HepG2 (cell line): ENCODE measurements around the gene CABP2. TPM values are rescaled to one million over a fixed set of nuclear protein-coding genes. Genes with fewer than 3 reads are reported as not detected.

Experiments
- FOSL2 ChIP-seq: sonication (generic); formaldehyde crosslinking; IDR thresholded peaks from 2 replicates; pipeline ENCODE4 v1.4.0; 2020; ENCODE audit warnings: missing genetic modification reagents
- JUN ChIP-seq: sonication (generic); formaldehyde crosslinking; IDR thresholded peaks from 2 replicates; pipeline ENCODE4 v1.4.0; 2020; ENCODE audit warnings: mild to moderate bottlenecking, missing genetic modification reagents
- JUND ChIP-seq: sonication (generic); formaldehyde crosslinking; IDR thresholded peaks from 2 replicates; pipeline ENCODE4 v1.8.0; 2022; ENCODE audit warnings: mild to moderate bottlenecking, missing genetic modification reagents
- PAXIP1 ChIP-seq: sonication (generic); formaldehyde crosslinking; conservative IDR thresholded peaks from 2 replicates; pipeline ENCODE4 v1.4.0; 2020; ENCODE audit warnings: mild to moderate bottlenecking, missing genetic modification reagents, moderate library complexity
- PLSCR1 ChIP-seq: sonication (generic); formaldehyde crosslinking; IDR thresholded peaks from 2 replicates; pipeline ENCODE4 v1.5.0; 2020; ENCODE audit warnings: missing genetic modification reagents, mild to moderate bottlenecking, borderline replicate concordance
- RORA ChIP-seq: sonication (generic); formaldehyde crosslinking; IDR thresholded peaks from 2 replicates; pipeline ENCODE4 v1.5.0; 2020; ENCODE audit warnings: mild to moderate bottlenecking, missing genetic modification reagents, moderate library complexity
- ZBTB2 ChIP-seq: sonication (generic); formaldehyde crosslinking; IDR thresholded peaks from 2 replicates; pipeline ENCODE4 v1.8.0; 2022; ENCODE audit warnings: low read depth, missing genetic modification reagents
- ZBTB20 ChIP-seq: sonication (generic); formaldehyde crosslinking; IDR thresholded peaks from 2 replicates; pipeline ENCODE4 v1.8.1; 2023; ENCODE audit warnings: missing genetic modification reagents, low read depth, mild to moderate bottlenecking, borderline replicate concordance
- ZBTB37 ChIP-seq: sonication (generic); formaldehyde crosslinking; IDR thresholded peaks from 2 replicates; pipeline ENCODE4 v1.4.0; 2020; ENCODE audit warnings: mild to moderate bottlenecking, missing genetic modification reagents
- ZNF644 ChIP-seq: IDR thresholded peaks from 2 replicates; pipeline ENCODE4 v1.6.1; 2016; ENCODE audit warnings: low read depth
- ZNF687 ChIP-seq: sonication (generic); formaldehyde crosslinking; IDR thresholded peaks from 2 replicates; pipeline ENCODE4 v1.5.1; 2020; ENCODE audit warnings: mild to moderate bottlenecking, missing genetic modification reagents, moderate library complexity
- polyA plus RNA-seq, 8 experiments: library from polyadenylated mRNA; depleted of rRNA in 3 of 8; stranded (reverse) in 7 of 8; unstranded in 1 of 8; fragments of >200 nt; fragmentation: Illumina TruSeq in 4 of 8; extraction: Trizol in 4 of 8; gene quantifications; 2 replicates each; pipeline versions ENCODE4 v1.2.1 to v1.2.3, GENCODE V29; 2011 to 2016; ENCODE audit warnings: low read depth in 4 of 8, missing spikeins in 1 of 8, mixed read lengths in 1 of 8; ENCODE audit not compliant: insufficient read depth in 1 of 8
- total RNA-seq, 5 experiments: library from RNA; depleted of rRNA; stranded (reverse); fragments of >200 nt; fragmentation: Illumina TruSeq; extraction: Trizol; gene quantifications; 2 replicates each; pipeline ENCODE4 v1.2.3, GENCODE V29; 2016; ENCODE audit warnings: low read depth in 1 of 5

Gene CABP2
- total and polyA plus RNA-seq, 2 of the 13 experiments (the other 11 are each of a cell fraction or from before 2014, with no cell fraction given) = not detected

- TF ChIP-seq PAXIP1 (peak; percentile 18; the same call in 1 of the 2 replicates), ZBTB2 (CRISPR knock-in tag) (no peak), ZBTB20 (CRISPR knock-in tag) (peak; percentile 64; the same call in 1 of the 2 replicates), RORA (CRISPR knock-in tag) (no peak), ZBTB37 (CRISPR knock-in tag) (0 out of 2 replicates have a peak, but pooled peaks have one; percentile 32), FOSL2 (peak; percentile 93), PLSCR1 (no peak), ZNF687 (CRISPR knock-in tag) (peak; percentile 35), JUN (no peak), ZNF644 (no peak), JUND (CRISPR knock-in tag) (peak; percentile 77)
Observed at GRCh38 chr11:67572747-67573419, 49.6 kb upstream of the CABP2 start (continued).
